ENCODE results near the gene DMTF1.

DNA sequence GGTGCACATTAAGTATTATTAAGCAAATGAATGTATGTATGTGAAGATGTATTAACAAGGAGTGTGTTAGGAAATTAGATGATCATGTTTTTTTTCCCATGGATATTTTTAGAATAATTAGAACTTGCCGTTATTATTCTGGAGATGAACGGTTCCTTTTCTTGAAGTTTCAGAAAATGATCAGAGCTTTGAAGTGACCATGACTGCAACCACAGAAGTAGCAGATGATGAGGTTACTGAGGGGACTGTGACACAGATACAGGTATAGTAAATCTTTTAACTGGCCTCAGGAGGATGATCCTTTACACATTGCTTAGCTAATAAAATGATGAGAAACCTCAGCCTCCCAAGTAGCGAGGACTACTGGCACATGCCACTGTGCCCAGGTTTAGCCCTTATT, 18.6 kb downstream of the DMTF1 start:
- TF ChIP-seq CTCF (conservative IDR thresholded peaks at IDR 0.05; ENCODE audit: low read length) (no peak), EZH2phosphoT487 (IDR thresholded peaks at IDR 0.05; ENCODE audit: borderline replicate concordance, low read depth, low read length) (no peak)
